Subcutaneous abdominal adipose tissue (tissue), 5 donors: ENCODE measurements around the gene DENND2A.
"Not testable (repeated sequence)": the region's sequence is repeated elsewhere in the genome, so short reads cannot be mapped to it uniquely, and the experiment has no call there.

ENCODE experiments used
- H3K27ac ChIP-seq: one replicate; pipeline ENCODE4 v1.7.0; 2013; ENCODE audit warnings: low read depth, mild to moderate bottlenecking, inconsistent platforms, low read length, moderate library complexity
- H3K27me3 ChIP-seq, 5 donors: one replicate each; pipeline ENCODE4 v1.7.0; 2013; ENCODE audit warnings: low read length in 5 of 5, inconsistent platforms in 1 of 5; ENCODE audit not compliant: control insufficient read depth in 5 of 5, insufficient read depth in 4 of 5
- H3K36me3 ChIP-seq, 5 donors: one replicate each; pipeline ENCODE4 v1.7.0; 2013; ENCODE audit warnings: low read length in 5 of 5; ENCODE audit not compliant: control insufficient read depth in 5 of 5, insufficient read depth in 5 of 5
- H3K4me1 ChIP-seq, 5 donors: one replicate each; pipeline ENCODE4 v1.7.0; 2013; ENCODE audit warnings: low read length in 5 of 5, mild to moderate bottlenecking in 3 of 5, moderate library complexity in 1 of 5; ENCODE audit not compliant: control insufficient read depth in 5 of 5, insufficient read depth in 5 of 5
- H3K4me3 ChIP-seq, 5 donors: one replicate each; pipeline ENCODE4 v1.7.0; 2013; ENCODE audit warnings: low read length in 5 of 5, low read depth in 1 of 5
- H3K9ac ChIP-seq, 5 donors: one replicate each; pipeline ENCODE4 v1.7.0; 2013; ENCODE audit warnings: low read length in 5 of 5, mild to moderate bottlenecking in 4 of 5, moderate library complexity in 3 of 5
- H3K9me3 ChIP-seq, 5 donors: one replicate each; pipeline ENCODE4 v1.7.0; 2013; ENCODE audit warnings: low read length in 5 of 5; ENCODE audit not compliant: control insufficient read depth in 5 of 5
- donor health status: healthy.
- donor health status: healthy.
- donor health status: healthy.
- donor health status: healthy.
- donor health status: healthy.

Gene DENND2A

DNA sequence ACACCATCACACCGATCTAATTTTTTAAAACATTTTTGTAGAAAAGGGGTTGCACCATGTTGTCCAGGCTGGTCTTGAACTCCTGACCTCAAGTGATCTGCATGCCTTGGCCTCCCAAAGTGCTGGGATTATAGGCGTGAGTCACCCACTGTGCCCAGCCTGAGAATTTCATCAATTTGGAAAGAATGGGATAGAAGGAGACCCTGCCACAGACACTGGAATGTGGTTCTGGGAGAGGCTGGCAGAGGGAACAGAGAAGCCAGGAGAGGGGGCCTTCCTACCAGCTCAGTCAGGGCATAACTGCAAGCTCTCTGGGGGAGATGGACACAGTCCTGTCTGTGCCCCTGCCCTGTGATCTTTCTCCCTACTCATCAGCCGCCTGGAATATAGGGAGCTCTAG lies 119.2 kb downstream of the DENND2A start:
- H3K27ac ChIP-seq: no peak overlapping the region
- no peak overlapping the region for H3K9ac ChIP-seq
- no peaks in the 10 kb centered on the region for H3K27me3 ChIP-seq
- H3K9me3 ChIP-seq: no peaks in the 10 kb centered on the region
- peaks cover 0 to 46% (median 37%) of the 10 kb centered on the region in 5 donors for H3K36me3 ChIP-seq
- peaks cover 0 to 22% (median 19%) of the 10 kb centered on the region in 5 donors for H3K4me1 ChIP-seq
- H3K4me3 ChIP-seq: no peak overlapping the region

DNA sequence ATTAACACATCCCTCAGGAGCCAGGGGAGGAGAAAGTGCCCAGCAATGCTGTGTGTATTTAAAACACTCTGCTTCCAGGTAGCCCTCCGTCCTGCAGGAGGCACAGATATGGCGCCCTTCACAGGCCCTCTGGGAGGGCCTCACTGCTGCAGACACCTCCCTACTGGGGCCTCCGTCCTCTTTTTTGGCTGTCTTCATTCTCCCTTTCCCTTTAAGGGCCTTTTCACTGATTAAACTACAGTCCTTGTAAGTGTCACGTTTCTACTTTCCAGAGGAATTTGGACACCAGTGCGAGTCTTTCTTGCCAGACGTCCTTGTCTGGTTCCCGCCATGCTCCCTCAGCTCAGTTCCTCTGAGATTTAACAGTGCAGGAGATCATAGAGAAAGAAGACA lies 121.6 kb downstream of the DENND2A start:
- Histone ChIP-seq H3K27me3 (no peaks in the 10 kb centered on the region), H3K27ac (peak overlapping the region; percentile 41), H3K9ac (peak overlapping the region in 2 of 5 donors; percentile 28 to 32), H3K9me3 (no peaks in the 10 kb centered on the region), H3K36me3 (peaks cover 0 to 34% (median 26%) of the 10 kb centered on the region in 5 donors), H3K4me1 (peaks cover 0 to 21% (median 19%) of the 10 kb centered on the region in 5 donors), H3K4me3 (no peak overlapping the region)

GRCh38 chr7:140518370-140519006 lies 122.1 kb downstream of the DENND2A start:
- Histone ChIP-seq H3K27ac (peak overlapping the region; percentile 41), H3K4me1 (peaks cover 0 to 20% (median 19%) of the 10 kb centered on the region in 5 donors), H3K9ac (peak overlapping the region in 2 of 5 donors; percentile 28 to 32), H3K27me3 (no peaks in the 10 kb centered on the region), H3K36me3 (peaks cover 0 to 30% (median 23%) of the 10 kb centered on the region in 5 donors), H3K4me3 (no peak overlapping the region), H3K9me3 (no peaks in the 10 kb centered on the region)

DNA sequence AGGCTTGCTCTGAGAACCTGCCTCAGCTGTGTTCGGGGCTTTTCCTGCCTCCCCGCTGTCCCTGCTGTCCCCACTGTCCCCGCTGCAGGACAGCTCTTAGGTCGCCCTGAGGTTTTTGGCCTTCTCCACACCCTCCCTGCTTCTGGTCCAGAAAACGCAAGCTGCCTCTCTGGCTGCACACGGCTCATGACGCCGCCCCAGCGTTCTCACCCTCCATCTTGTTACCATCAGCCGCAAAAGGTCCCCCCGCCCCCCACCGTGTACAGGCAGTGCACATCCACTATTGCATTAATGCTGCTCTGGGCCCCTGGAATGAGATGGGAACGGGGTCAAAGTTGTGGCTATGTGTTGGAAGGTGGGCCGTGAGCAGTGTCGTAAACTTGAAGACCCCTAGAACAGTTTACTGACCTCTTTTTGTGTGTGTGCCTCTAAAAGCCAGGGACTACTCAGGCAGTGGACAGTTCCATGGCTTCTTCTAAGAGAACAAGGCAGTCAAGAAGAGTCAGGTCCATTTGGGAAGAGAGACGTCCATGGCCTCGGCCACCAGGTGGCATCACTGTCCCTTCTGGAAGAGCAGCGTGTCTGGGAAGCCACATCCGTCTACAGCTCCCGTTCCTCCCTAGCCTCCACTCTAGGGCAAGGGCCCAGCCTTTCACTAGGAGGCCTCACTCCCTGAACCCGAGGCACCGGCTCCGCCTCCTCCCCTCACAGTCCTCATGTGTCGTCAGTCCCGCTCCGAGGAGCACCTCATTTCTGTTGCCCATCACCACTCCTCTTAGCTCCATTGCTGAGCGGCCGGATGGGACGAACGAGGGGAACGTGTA lies 122.9 kb downstream of the DENND2A start:
- Histone ChIP-seq H3K9ac (no peak overlapping the region), H3K27me3 (no peaks in the 10 kb centered on the region), H3K36me3 (peaks cover 0 to 23% (median 17%) of the 10 kb centered on the region in 5 donors), H3K27ac (peak overlapping the region; percentile 41), H3K4me1 (peaks cover 0 to 20% (median 19%) of the 10 kb centered on the region in 5 donors), H3K9me3 (no peaks in the 10 kb centered on the region), H3K4me3 (no peak overlapping the region)

DNA sequence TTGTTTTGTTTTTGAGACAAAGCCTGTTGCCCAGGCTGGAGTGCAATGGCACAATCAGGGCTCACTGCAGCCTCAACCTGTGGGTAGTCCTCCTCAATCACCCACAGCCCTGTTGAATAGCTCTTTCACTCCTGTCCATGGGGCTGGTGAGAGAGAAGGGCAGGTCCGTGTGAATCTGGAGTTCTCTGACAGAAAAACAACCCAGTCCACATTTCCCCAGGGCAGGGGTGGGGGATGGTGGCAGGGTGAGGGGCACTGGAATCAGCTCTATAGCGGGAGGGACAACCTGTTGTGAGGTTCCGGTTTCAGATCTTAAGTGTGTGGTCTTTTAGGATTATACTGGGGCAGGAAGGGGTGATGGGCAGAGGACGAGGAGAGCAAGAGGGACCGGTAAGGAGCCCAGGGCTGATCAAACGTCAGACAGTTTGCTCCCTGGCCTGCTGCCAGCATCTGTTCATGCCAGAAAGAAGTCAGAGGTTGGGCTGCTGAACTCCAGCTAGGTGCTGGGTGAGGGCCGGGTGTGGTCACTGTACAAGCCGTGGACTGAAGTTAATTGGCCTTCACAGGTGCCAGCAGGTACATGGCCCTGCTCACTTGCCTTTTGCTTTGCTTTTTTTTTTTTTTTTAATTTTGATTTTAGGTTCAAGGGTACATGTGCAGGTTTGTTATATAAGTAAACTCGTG lies 128.2 kb downstream of the DENND2A start:
- H3K36me3 ChIP-seq: peaks cover 0 to 1% (median 0%) of the 10 kb centered on the region in 5 donors
- no peak overlapping the region for H3K27ac ChIP-seq
- peaks cover 0 to 6% (median 0%) of the 10 kb centered on the region in 5 donors for H3K4me1 ChIP-seq
- no peak overlapping the region for H3K4me3 ChIP-seq
- H3K9me3 ChIP-seq: no peaks in the 10 kb centered on the region
- no peak overlapping the region for H3K9ac ChIP-seq
- no peaks in the 10 kb centered on the region for H3K27me3 ChIP-seq

DNA sequence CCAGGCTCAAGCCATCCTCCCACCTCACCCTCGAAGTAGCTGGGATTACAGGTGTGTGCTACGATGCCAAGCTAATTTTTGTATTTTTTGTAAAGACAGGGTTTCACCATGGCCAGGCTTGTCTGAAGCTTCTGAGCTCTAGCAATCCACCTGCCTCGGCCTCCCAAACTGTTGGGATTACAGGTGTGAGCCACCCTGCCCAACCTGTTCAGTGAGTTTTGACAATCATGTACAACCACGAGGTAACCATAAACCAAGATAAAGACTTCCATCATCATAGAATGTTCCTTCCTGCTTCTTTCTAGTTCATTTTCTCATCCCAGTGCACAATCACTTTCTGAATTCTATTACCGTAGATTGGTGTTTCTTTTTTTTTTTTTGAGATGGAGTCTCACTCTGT lies 130.8 kb downstream of the DENND2A start:
- H3K9ac ChIP-seq: no peak overlapping the region

DNA sequence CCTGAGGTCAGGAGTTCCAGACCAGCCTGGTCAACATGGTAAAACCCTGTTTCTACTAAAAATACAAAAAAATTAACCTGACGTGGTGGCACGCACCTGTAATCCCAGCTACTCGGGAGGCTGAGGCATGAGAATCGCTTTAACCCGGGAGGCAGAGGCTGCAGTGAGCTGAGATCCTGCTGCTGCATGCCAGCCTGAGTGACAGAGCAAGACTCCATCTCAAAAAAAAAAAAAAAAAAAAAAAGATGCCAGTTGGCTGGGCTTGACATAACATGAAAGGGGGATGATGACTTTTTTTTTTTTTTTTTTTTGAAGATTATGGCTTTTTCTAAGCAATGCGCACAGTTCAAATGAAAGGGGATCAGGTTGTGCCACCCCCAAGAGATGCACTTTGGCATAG lies 133.1 kb downstream of the DENND2A start:
- H3K4me3 ChIP-seq, H3K27me3 ChIP-seq, H3K36me3 ChIP-seq, H3K9me3 ChIP-seq, H3K9ac ChIP-seq, H3K27ac ChIP-seq, H3K4me1 ChIP-seq: not testable (repeated sequence)

More for the DNA sequence above, 130.8 kb downstream of the DENND2A start:
- no peaks in the 10 kb centered on the region for H3K36me3 ChIP-seq
- no peak overlapping the region for H3K27ac ChIP-seq
- no peaks in the 10 kb centered on the region for H3K9me3 ChIP-seq
- H3K4me1 ChIP-seq: peaks cover 0 to 6% (median 0%) of the 10 kb centered on the region in 5 donors
- peaks cover 0 to 3% (median 0%) of the 10 kb centered on the region in 5 donors for H3K27me3 ChIP-seq
- no peak overlapping the region for H3K4me3 ChIP-seq

- H3K4me3 ChIP-seq: no peak overlapping the region
- H3K27me3 ChIP-seq: peaks cover 0 to 3% (median 0%) of the 10 kb centered on the region in 5 donors
- no peaks in the 10 kb centered on the region for H3K36me3 ChIP-seq
- no peaks in the 10 kb centered on the region for H3K4me1 ChIP-seq
- H3K9ac ChIP-seq: no peak overlapping the region
- H3K9me3 ChIP-seq: no peaks in the 10 kb centered on the region
- no peak overlapping the region for H3K27ac ChIP-seq
Observed at GRCh38 chr7:140506788-140507464, 133.7 kb downstream of the DENND2A start.

DNA sequence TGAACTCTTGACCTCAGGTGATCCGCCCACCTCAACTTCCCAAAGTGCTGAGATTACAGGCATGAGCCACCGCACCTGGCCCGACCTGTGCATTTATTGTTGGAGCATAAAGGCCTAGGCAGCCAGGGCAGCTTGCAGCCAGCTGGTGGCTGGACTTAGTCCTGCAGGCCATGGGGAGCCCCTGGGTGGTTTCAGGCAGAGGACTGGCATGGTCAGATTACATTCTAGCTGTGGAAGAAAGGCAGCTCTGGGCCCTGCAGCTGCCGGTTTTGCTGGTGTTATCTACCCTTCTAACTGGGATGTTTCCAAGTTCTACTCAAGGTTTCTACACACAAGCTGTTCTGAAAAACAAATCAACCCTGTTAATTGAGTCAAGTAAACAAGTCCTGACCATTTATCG lies 138.6 kb downstream of the DENND2A start:
- no peak overlapping the region for H3K4me3 ChIP-seq
- no peak overlapping the region for H3K27ac ChIP-seq
- H3K36me3 ChIP-seq: no peaks in the 10 kb centered on the region
- no peaks in the 10 kb centered on the region for H3K9me3 ChIP-seq
- no peak overlapping the region for H3K9ac ChIP-seq
- peaks cover 0 to 3% (median 0%) of the 10 kb centered on the region in 5 donors for H3K27me3 ChIP-seq
- H3K4me1 ChIP-seq: no peaks in the 10 kb centered on the region
